GM21367 (cell line): Measurements from ENCODE around the gene SNRPA.
"Not testable (repeated sequence)": the region's sequence is repeated elsewhere in the genome, so short reads cannot be mapped to it uniquely, and the experiment has no call there.

Experiments
- ATAC-seq: cut with Tn5 transposase; IDR thresholded peaks from one replicate; pipeline ENCODE4 v1.9.1; 2021; ENCODE audit not compliant: unreplicated experiment

SNRPA gene

DNA sequence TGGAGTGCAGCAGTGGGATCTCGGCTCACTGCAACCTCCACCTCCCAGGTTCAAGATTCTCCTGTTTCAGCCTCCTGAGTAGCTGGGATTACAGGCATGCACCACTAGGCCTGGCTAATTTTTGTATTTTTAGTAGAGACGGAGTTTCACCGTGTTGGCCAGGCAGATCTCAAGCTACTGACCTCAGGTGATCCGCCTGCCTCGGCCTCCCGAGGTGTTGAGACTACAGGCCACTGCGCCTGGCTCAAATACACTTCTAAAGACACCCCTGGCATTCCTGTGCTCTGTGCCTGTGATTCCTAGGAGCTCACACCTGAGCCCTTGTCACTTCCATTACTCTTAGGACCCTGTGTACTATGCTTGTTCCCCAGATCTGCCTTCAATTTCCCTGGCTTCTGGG lies 61.6 kb downstream of the SNRPA start:
- not testable (repeated sequence) for ATAC-seq

DNA sequence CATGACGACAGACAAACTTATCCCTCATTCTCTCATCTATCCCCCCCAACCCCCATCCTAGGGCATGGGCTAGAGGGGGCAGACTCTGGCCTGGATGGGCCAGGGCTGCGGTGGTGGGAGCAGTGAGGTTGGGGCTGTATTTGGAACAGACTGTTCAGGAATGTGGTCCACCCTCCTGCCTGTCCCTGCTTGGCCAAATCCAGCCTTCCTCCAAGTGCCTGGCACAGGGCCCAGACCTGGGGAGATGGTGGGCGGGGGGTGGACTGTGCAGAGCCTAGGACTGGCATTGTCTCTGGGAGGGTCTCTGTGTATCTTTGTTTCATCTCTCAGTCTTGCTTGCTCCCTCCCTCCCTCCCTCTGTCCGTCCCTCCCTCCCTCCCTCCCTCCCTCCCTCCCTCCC lies 62.2 kb downstream of the SNRPA start:
- ATAC-seq = no peak
